ENCODE measurements around the gene DGKI. TPM values are rescaled to one million over a fixed set of nuclear protein-coding genes. Genes with fewer than 3 reads are reported as not detected.

The DGKI gene
- 0.05 and 0.25 TPM in 2 replicates for polyA plus RNA-seq (2011; rRNA removed)
- under 0.01 TPM in 1 of 2 replicates, not detected in the other for polyA plus RNA-seq (2012; cell fraction: cytosol; rRNA removed)
- polyA plus RNA-seq (2012; cell fraction: nucleus; rRNA removed) = 0.26 and 0.29 TPM in 2 replicates
- 0.08 to 0.17 TPM (median 0.14 TPM) in 3 replicates for polyA plus RNA-seq (2017; fragmentation: RNase III; extraction: RNeasy Plus Mini Kit Qiagen cat#74134 plus additional on column Dnase treatment)
- polyA minus RNA-seq (2011; rRNA and poly(A)+ RNA removed) = 0.45 TPM in 1 of 2 replicates, not detected in the other

DNA sequence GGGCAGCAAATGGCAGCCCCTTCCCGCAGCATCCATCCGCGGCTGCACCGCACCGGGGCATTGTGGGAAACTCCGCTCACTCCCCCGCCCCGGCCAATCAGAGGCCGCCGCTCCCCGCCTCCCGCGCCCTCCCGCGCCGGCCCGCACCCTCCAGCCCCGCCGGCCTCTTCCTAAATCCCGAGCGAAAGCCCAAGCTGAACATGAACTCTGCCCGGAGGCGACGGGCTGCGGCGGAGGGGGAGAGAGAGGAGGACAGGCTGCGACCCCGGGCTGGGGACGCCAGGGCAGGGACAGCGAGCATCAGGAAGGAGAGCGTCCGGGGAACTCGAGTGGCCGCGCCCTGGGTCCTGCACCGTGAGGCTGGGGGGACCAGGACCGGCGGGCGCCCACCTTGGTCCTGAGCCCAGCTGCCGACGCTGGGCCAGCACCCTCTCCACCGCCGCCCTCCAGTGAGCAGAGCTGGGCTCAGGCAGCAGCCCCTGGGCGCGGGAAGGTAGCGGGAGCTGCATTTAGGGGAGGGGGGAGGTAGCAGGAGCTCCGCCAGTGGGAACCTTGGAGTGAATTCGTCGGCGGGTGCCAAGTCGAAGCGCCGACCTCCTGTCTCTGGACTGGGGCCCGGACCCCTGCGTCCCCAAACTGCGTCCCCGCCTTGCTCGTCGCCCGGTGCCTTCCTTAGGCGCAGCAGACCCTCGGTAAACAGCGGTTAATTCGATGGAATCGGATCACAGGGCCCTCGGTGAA lies at the start of gene DGKI:
Gene DGKI, minus strand, starts transcription at position 148 of the 741 bp plus-strand sequence.
- Histone ChIP-seq H3K27ac (peak within 1 kb of the TSS in 1 of 2 experiments; percentile 66; a peak in 2 of 6 replicates), H3K4me3 (peak within 1 kb of the TSS; percentile 51), H3K4me2 (peak within 1 kb of the TSS; percentile 83), H3K9me3 (no peaks in the 10 kb centered on the region), H3K4me1 (no peaks in the 10 kb centered on the region; the same call in 2 of the 3 replicates)
- DNase-seq (ENCODE audit: low read depth in 1 of 2, low spot score in 1 of 2) = no peak
- ChIA-PET POLR2A (no interaction called here), CTCF (interaction anchor here (0.9 kb wide), 1 partner anchor 56 kb away, joined by 4 read pairs; no protein-coding TSS in a partner anchor)
- TF ChIP-seq NPAS2 (CRISPR knock-in tag; IDR thresholded peaks at IDR 0.05; ENCODE audit: borderline replicate concordance) (no peak), RCOR1 (IDR thresholded peaks at IDR 0.05; ENCODE audit: low read depth, low read length) (no peak), MAFK (IDR thresholded peaks at IDR 0.05; ENCODE audit: partially characterized antibody) (no peak), FOSL2 (IDR thresholded peaks at IDR 0.05) (no peak), FOSL2 (CRISPR knock-in tag; IDR thresholded peaks at IDR 0.05) (no peak), FOXS1 (CRISPR knock-in tag; IDR thresholded peaks at IDR 0.05) (no peak), POLR2A (IDR thresholded peaks at IDR 0.05; ENCODE audit: low read length) (no peak)
- TF ChIP-seq, protein P1, sequence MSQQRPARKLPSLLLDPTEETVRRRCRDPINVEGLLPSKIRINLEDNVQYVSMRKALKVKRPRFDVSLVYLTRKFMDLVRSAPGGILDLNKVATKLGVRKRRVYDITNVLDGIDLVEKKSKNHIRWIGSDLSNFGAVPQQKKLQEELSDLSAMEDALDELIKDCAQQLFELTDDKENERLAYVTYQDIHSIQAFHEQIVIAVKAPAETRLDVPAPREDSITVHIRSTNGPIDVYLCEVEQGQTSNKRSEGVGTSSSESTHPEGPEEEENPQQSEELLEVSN (IDR thresholded peaks at IDR 0.05; ENCODE audit: borderline replicate concordance, low read depth) = no peak
- WGBS (ENCODE audit: missing lambda C conversion rate) = 70% methylated on average over 32 of the region's 66 CpGs
- no peak for FAIRE-seq
- ATAC-seq = peak; percentile 30 to 59; a peak in 3 of 6 replicates

DNA sequence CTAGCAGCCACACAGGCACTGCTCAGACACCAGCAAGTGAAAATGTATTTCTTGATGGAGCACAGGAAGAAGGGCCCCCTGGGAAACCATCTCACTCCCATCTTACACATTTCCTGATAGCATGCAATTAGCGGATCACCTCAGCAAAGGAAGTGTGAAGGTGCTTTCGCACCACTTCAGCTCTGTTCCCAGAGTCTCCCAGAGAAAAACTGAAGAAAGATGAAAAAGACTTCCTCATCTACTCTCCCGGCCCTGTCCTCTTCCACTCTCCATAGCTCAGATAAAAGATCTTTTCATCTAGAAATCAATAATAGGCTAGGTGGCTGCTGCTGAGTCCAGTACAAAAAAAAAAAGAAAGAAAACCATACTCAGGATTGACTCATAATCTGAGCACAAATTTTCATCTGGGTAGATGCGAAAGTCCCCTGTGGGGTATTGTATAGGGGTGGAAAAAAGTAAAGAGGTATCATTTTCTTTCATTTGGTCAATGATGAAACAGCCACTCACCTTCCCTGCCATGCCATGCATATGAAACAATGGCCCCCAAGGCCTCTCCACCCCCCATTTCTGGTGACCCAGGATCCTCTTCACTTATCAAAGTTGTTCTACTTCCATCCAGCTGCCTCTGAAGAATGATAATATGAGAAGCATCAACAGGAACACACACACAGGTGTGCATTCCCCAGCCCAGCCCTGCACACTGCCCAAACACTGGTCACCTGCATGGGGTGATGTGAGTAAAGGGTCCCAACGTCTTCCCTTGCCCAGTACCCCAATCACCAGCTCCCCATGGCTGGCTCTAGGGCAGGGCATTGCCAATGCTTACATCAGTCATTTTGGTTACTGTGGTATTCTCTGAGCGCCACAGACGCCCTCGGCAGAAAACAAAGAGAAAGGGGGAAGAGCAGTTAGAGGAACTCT lies 48.8 kb upstream of the DGKI start:
- Histone ChIP-seq H3K27ac (no peak overlapping the region), H3K9me3 (no peaks in the 10 kb centered on the region), H3K4me2 (no peak overlapping the region), H3K4me3 (no peak overlapping the region), H3K4me1 (peaks cover 20% of the 10 kb centered on the region)
- DNase-seq (ENCODE audit: low read depth in 1 of 2, low spot score in 1 of 2) = no peak
- no peak for ATAC-seq
- ChIA-PET CTCF (interaction anchor here (1.2 to 2.5 kb wide), 8 partner anchors 8 to 290 kb away, joined by 3 to 16 read pairs (median 9); partner anchors contain the start of gene CREB3L2), POLR2A (no interaction called here)
- 82% methylated on average over 8 of the region's 8 CpGs for WGBS (ENCODE audit: missing lambda C conversion rate)
- FAIRE-seq = no peak
- no peak for TF ChIP-seq GATA3 (IDR thresholded peaks at IDR 0.05; ENCODE audit: borderline replicate concordance)
- TF ChIP-seq RAD21 (conservative IDR thresholded peaks at IDR 0.05 in 1 of 2, IDR thresholded peaks at IDR 0.05 in 1 of 2) = no peak
- no peak for TF ChIP-seq BHLHE40 (IDR thresholded peaks at IDR 0.05; ENCODE audit: low read depth, low read length)
- TF ChIP-seq POLR2A (IDR thresholded peaks at IDR 0.05; ENCODE audit: low read length) = no peak
- TF ChIP-seq, protein P2, sequence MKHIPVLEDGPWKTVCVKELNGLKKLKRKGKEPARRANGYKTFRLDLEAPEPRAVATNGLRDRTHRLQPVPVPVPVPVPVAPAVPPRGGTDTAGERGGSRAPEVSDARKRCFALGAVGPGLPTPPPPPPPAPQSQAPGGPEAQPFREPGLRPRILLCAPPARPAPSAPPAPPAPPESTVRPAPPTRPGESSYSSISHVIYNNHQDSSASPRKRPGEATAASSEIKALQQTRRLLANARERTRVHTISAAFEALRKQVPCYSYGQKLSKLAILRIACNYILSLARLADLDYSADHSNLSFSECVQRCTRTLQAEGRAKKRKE (CRISPR knock-in tag; IDR thresholded peaks at IDR 0.05; ENCODE audit: low read depth) = no peak
- no peak for TF ChIP-seq ZFP36 (IDR thresholded peaks at IDR 0.05; ENCODE audit: borderline replicate concordance, partially characterized antibody)
- TF ChIP-seq, protein P3, sequence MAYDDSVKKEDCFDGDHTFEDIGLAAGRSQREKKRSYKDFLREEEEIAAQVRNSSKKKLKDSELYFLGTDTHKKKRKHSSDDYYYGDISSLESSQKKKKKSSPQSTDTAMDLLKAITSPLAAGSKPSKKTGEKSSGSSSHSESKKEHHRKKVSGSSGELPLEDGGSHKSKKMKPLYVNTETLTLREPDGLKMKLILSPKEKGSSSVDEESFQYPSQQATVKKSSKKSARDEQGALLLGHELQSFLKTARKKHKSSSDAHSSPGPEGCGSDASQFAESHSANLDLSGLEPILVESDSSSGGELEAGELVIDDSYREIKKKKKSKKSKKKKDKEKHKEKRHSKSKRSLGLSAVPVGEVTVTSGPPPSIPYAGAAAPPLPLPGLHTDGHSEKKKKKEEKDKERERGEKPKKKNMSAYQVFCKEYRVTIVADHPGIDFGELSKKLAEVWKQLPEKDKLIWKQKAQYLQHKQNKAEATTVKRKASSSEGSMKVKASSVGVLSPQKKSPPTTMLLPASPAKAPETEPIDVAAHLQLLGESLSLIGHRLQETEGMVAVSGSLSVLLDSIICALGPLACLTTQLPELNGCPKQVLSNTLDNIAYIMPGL (CRISPR knock-in tag; IDR thresholded peaks at IDR 0.05; ENCODE audit: borderline replicate concordance) = no peak
- no peak for TF ChIP-seq EP300 (IDR thresholded peaks at IDR 0.05)
- TF ChIP-seq, protein P1 (IDR thresholded peaks at IDR 0.05; ENCODE audit: borderline replicate concordance, low read depth) = no peak
- no peak for TF ChIP-seq HOXB5 (CRISPR knock-in tag; IDR thresholded peaks at IDR 0.05)
- TF ChIP-seq, protein P4, sequence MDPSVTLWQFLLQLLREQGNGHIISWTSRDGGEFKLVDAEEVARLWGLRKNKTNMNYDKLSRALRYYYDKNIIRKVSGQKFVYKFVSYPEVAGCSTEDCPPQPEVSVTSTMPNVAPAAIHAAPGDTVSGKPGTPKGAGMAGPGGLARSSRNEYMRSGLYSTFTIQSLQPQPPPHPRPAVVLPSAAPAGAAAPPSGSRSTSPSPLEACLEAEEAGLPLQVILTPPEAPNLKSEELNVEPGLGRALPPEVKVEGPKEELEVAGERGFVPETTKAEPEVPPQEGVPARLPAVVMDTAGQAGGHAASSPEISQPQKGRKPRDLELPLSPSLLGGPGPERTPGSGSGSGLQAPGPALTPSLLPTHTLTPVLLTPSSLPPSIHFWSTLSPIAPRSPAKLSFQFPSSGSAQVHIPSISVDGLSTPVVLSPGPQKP (IDR thresholded peaks at IDR 0.05; ENCODE audit: low read depth, low read length) = no peak
- no peak for TF ChIP-seq MAFK (IDR thresholded peaks at IDR 0.05; ENCODE audit: partially characterized antibody)
- TF ChIP-seq, protein P5, sequence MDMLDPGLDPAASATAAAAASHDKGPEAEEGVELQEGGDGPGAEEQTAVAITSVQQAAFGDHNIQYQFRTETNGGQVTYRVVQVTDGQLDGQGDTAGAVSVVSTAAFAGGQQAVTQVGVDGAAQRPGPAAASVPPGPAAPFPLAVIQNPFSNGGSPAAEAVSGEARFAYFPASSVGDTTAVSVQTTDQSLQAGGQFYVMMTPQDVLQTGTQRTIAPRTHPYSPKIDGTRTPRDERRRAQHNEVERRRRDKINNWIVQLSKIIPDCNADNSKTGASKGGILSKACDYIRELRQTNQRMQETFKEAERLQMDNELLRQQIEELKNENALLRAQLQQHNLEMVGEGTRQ (IDR thresholded peaks at IDR 0.05) = no peak
- TF ChIP-seq NR3C1 (IDR thresholded peaks at IDR 0.05) = no peak
- TF ChIP-seq HOXA7 (CRISPR knock-in tag; IDR thresholded peaks at IDR 0.05) = no peak
- TF ChIP-seq, protein P6, sequence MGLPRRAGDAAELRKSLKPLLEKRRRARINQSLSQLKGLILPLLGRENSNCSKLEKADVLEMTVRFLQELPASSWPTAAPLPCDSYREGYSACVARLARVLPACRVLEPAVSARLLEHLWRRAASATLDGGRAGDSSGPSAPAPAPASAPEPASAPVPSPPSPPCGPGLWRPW (IDR thresholded peaks at IDR 0.05) = no peak
- no peak for TF ChIP-seq TFCP2L1 (CRISPR knock-in tag; IDR thresholded peaks at IDR 0.05)
- TF ChIP-seq, protein P7, sequence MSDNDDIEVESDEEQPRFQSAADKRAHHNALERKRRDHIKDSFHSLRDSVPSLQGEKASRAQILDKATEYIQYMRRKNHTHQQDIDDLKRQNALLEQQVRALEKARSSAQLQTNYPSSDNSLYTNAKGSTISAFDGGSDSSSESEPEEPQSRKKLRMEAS (IDR thresholded peaks at IDR 0.05) = no peak
